Measurements from ENCODE around the gene UCK2. TPM values are rescaled to one million over a fixed set of nuclear protein-coding genes. Genes with fewer than 3 reads are reported as not detected.

Gene UCK2
- total RNA-seq, 1 experiment from 2014 or later, result 77.9 TPM

GRCh38 chr1:165960881-165961280, 133.5 kb downstream of the UCK2 start:
- Histone ChIP-seq H3K79me1 (ENCODE audit: insufficient read depth, low read depth, low read length, poor library complexity, severe bottlenecking) (no peaks in the 10 kb centered on the region), H2AFZ (ENCODE audit: low read length) (no peak overlapping the region), H2BK15ac (ENCODE audit: low read depth, low read length) (no peak overlapping the region), H3K4me1 (ENCODE audit: insufficient read depth, low read length) (no peaks in the 10 kb centered on the region), H4K91ac (ENCODE audit: insufficient read length, low read depth, low read length) (no peak overlapping the region), H4K5ac (ENCODE audit: insufficient read length, low read depth, low read length) (no peak overlapping the region), H3K14ac (ENCODE audit: insufficient read depth, low read length) (no peak overlapping the region), H2AK5ac (ENCODE audit: insufficient read length, low read length) (no peak overlapping the region), H3K27ac (ENCODE audit: insufficient read length, low read depth, low read length) (no peak overlapping the region), H3K4ac (ENCODE audit: low read depth, low read length) (no peak overlapping the region), H2BK20ac (ENCODE audit: low read depth, low read length, poor library complexity, severe bottlenecking) (no peak overlapping the region), H3K18ac (ENCODE audit: insufficient read length, low read depth, low read length) (no peak overlapping the region), H3K23me2 (ENCODE audit: insufficient read length, low read depth, low read length, poor library complexity, severe bottlenecking) (no peaks in the 10 kb centered on the region), H3K23ac (ENCODE audit: insufficient read length, low read depth, low read length) (no peak overlapping the region), H3K9me3 (ENCODE audit: control insufficient read depth, low read depth, low read length) (no peaks in the 10 kb centered on the region), H3K9ac (ENCODE audit: extremely low read depth, insufficient read length, low read length) (no peak overlapping the region), H2BK12ac (ENCODE audit: insufficient read length, low read depth, low read length) (no peak overlapping the region), H3T11ph (ENCODE audit: low read length) (no peak overlapping the region), H4K20me1 (ENCODE audit: control insufficient read depth, insufficient read depth, insufficient read length) (no peaks in the 10 kb centered on the region), H3K79me2 (ENCODE audit: insufficient read depth, low read length) (no peaks in the 10 kb centered on the region), H2BK120ac (ENCODE audit: low read depth, low read length, poor library complexity, severe bottlenecking) (no peak overlapping the region), H2BK5ac (ENCODE audit: insufficient read length, low read length) (no peak overlapping the region), H3K4me2 (ENCODE audit: insufficient read depth, insufficient read length, low read length) (no peak overlapping the region), H3K27me3 (ENCODE audit: insufficient read depth, low read length) (peaks cover 4% of the 10 kb centered on the region; the same call in 1 of the 2 replicates), H4K8ac (replicated peaks; ENCODE audit: insufficient read length, low read depth, low read length) (no peak overlapping the region), H3K56ac (ENCODE audit: insufficient read length, low read depth, low read length) (no peak overlapping the region)
- Mint-ChIP-seq H3K36me3 (ENCODE audit: insufficient read depth in 1 of 3, low read depth in 3 of 3) (no peaks in the 10 kb centered on the region), H3K9me3 (no peaks in the 10 kb centered on the region), H3K4me1 (no peaks in the 10 kb centered on the region), H3K27me3 (ENCODE audit: low read depth) (peaks cover 9% of the 10 kb centered on the region), H3K4me3 (no peak overlapping the region), H3K27ac (no peak overlapping the region)
- WGBS (ENCODE audit: extremely low coverage, insufficient read length, low lambda C conversion rate), result no CpG with 5 or more reads among the region's 2 CpGs
- no peak for TF ChIP-seq CTCF (conservative IDR thresholded peaks at IDR 0.05)
- DNase-seq, result no peak

Other genes starting within 250 kb of the UCK2 start
- gene MGST3, start 196.4 kb upstream of the UCK2 start, total RNA-seq (2021), result 87.7 and 94.7 TPM in 2 replicates
- 55.0 and 56.6 TPM in 2 replicates for gene ALDH9A1, start 129.1 kb upstream of the UCK2 start, total RNA-seq (2021)
- 65.4 and 70.1 TPM in 2 replicates for gene TMCO1, start 58.7 kb upstream of the UCK2 start, total RNA-seq (2021)